Activated naive CD4-positive, alpha-beta T cell treated with anti-CD3 and anti-CD28 coated beads for 36 hours (primary cell): Measurements from ENCODE around the gene ADPRH. TPM values are rescaled to one million over a fixed set of nuclear protein-coding genes. Genes with fewer than 3 reads are reported as not detected.
"Not testable (repeated sequence)": the region's sequence is repeated elsewhere in the genome, so short reads cannot be mapped to it uniquely, and the experiment has no call there.

ENCODE experiments used
- CTCF ChIA-PET: fragments of 350-600 bp; sonication (Branson Sonifier 250); formaldehyde crosslinking; loops from one replicate; lab custom pipeline; 2021; ENCODE audit warnings: antibody characterized with exemption; lab: Charles Lee
- DNase-seq: peaks from one replicate; pipeline ENCODE4 v3.0.0-alpha.2; 2020
- H3K27ac Mint-ChIP-seq: one replicate; pipeline ENCODE4 v1.8.0; 2021; ENCODE audit warnings: mild to moderate bottlenecking, mixed read lengths
- H3K27me3 Mint-ChIP-seq: one replicate; pipeline ENCODE4 v1.8.0; 2021; ENCODE audit warnings: low read depth, mixed read lengths
- H3K36me3 Mint-ChIP-seq: one replicate; pipeline ENCODE4 v1.8.0; 2021; ENCODE audit warnings: low read depth, mixed read lengths
- H3K4me1 Mint-ChIP-seq: one replicate; pipeline ENCODE4 v1.8.0; 2021; ENCODE audit warnings: low read depth, mixed read lengths
- H3K4me3 Mint-ChIP-seq: one replicate; pipeline ENCODE4 v1.8.0; 2021; ENCODE audit warnings: mild to moderate bottlenecking, moderate library complexity, mixed read lengths
- H3K9me3 Mint-ChIP-seq: one replicate; pipeline ENCODE4 v1.8.0; 2021; ENCODE audit warnings: mixed read lengths
- intact Hi-C: fragments of 100-400 bp; cut with micrococcal nuclease; formaldehyde crosslinking; loops from one replicate; pipeline ENCODE4 v1.15.1; 2023
- total RNA-seq, 2 experiments: library from RNA; stranded (reverse); gene quantifications; one replicate each; pipeline ENCODE4 v1.2.3, GENCODE V29; 2021

The ADPRH gene
- total RNA-seq, 2 experiments from 2014 or later: 2.6 to 3.1 TPM

DNA sequence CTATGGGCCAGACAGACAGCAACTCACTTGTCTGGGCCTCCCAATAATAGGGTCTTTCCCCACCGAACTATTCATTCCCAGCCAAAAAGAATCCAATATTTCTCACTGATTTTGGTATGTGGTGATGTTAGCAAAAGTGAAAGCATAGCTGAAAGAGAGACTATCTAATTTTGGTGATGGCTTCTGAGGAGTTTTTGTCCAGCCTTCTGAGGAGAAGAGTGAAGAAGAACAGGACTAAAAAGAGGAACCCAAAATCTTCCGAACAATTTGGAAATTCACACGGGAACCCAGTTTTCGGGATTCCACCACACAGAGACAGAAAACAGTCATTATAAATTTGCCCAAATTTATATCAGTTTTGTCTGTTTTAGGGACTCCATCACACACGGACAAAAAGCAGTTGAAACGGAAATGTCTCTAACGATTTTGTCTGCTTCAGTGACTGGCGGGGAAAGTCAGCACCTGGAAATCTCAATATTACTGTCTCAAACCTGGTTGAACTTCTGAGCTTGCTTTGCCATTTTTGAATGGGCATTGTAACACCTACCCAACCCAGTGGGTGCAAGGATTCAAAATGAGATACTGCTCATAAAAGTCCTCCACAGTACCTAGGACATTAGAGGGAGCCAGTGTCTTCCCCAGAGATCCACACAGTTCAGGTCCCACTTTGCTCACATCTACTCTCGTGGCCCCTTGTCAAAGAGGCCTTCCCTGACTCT, 28.9 kb upstream of the ADPRH start:
- Mint-ChIP-seq H3K4me3 (no peak overlapping the region), H3K27ac (no peak overlapping the region), H3K4me1 (no peaks in the 10 kb centered on the region), H3K9me3 (no peaks in the 10 kb centered on the region), H3K27me3 (no peaks in the 10 kb centered on the region), H3K36me3 (no peaks in the 10 kb centered on the region)
- intact Hi-C loops: no loop called here
- CTCF ChIA-PET: no interaction called here
- DNase-seq: no peak

GRCh38 chr3:119551598-119551997, 27.7 kb upstream of the ADPRH start:
- Mint-ChIP-seq H3K27me3 (no peaks in the 10 kb centered on the region), H3K9me3 (no peaks in the 10 kb centered on the region), H3K4me3 (no peak overlapping the region), H3K27ac (no peak overlapping the region), H3K36me3 (no peaks in the 10 kb centered on the region), H3K4me1 (no peaks in the 10 kb centered on the region)
- DNase-seq: no peak
- intact Hi-C loops: no loop called here
- CTCF ChIA-PET: no interaction called here

DNA sequence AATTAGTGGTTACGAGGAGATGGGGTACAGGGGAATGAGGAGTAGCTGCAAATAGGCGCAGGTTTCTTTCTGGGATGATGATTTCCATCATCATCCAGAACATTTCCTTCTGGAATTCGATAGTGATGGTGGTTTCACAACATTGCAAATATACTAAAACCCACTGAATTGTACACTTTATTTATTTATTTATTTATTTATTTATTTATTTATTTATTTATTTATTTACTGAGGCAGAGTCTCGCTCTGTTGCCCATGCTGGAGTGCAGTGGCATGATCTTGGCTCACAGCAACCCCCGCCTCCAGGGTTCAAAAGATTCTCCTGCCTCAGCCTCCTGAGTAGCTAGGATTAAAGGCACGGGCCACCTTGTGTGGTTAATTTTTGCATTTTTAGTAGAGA, 26.4 kb upstream of the ADPRH start:
- CTCF ChIA-PET: interaction anchor here (0.6 kb wide), 1 partner anchor 34 kb away, joined by 4 read pairs; no protein-coding TSS in a partner anchor
- intact Hi-C loops, H3K9me3 Mint-ChIP-seq, H3K27me3 Mint-ChIP-seq, H3K4me1 Mint-ChIP-seq, H3K27ac Mint-ChIP-seq, DNase-seq, H3K36me3 Mint-ChIP-seq, H3K4me3 Mint-ChIP-seq: not testable (repeated sequence)

DNA sequence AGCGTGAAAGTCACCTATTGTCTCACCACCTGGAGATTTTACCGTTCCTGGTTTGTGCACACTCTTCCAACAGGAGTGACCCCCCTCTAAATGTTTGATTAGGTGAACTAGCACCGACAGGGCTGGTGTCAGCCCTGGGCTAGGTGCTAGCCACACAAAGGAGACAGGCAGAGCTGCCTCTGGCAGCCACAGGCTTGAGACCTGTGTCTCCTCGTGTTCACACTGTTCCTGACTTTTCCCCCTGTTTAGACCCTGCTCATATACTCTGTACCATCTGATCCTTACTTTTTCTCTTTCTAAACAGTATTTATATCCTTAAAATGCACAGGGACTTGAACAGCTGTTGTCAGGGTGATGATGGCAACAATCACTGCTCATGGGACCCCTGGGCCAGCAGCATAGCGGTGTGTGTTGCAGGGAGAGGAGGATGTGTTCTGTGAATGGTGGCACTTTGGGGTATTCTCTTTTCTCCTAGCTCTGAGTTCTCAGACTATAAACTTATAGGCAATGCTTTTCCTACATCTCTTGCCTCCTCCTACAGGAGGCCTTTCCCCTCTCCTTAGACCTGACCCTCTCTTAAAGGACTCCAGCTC, 25.4 kb upstream of the ADPRH start:
- Mint-ChIP-seq H3K36me3 (no peaks in the 10 kb centered on the region), H3K4me3 (no peak overlapping the region), H3K27ac (no peak overlapping the region), H3K4me1 (no peaks in the 10 kb centered on the region), H3K9me3 (no peaks in the 10 kb centered on the region), H3K27me3 (no peaks in the 10 kb centered on the region)
- intact Hi-C loops: no loop called here
- CTCF ChIA-PET: no interaction called here
- DNase-seq: no peak

GRCh38 chr3:119555309-119555735, 24.0 kb upstream of the ADPRH start:
- Mint-ChIP-seq H3K27me3 (no peaks in the 10 kb centered on the region), H3K27ac (no peak overlapping the region), H3K9me3 (no peaks in the 10 kb centered on the region), H3K36me3 (no peaks in the 10 kb centered on the region), H3K4me1 (peaks cover 5% of the 10 kb centered on the region), H3K4me3 (no peak overlapping the region)
- CTCF ChIA-PET: no interaction called here
- no peak for DNase-seq
- intact Hi-C loops: no loop called here

DNA sequence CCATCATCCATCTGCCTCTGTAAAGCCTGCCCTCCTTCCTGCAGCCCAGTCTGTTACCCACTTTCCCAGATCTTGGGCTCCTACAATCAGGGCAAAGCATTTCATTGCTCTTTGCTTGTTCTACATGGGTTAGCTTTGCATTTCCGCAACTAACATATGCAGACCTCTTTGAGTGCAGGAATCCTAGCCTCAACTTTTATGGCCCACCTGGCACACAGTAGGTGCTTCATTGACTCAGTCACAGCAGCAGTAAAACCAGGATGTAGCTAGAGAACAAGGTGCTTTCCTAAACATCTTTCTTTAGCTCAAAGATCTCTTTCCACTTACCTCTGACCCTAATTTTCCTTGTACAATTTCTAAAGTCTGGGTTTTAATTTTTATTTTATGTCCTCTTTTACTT, 23.4 kb upstream of the ADPRH start:
- no peaks in the 10 kb centered on the region for H3K9me3 Mint-ChIP-seq
- no peaks in the 10 kb centered on the region for H3K27me3 Mint-ChIP-seq
- CTCF ChIA-PET: no interaction called here
- no peak overlapping the region for H3K27ac Mint-ChIP-seq
- H3K4me1 Mint-ChIP-seq: peaks cover 5% of the 10 kb centered on the region
- intact Hi-C loops: no loop called here
- H3K4me3 Mint-ChIP-seq: no peak overlapping the region
- H3K36me3 Mint-ChIP-seq: no peaks in the 10 kb centered on the region
- DNase-seq: no peak

DNA sequence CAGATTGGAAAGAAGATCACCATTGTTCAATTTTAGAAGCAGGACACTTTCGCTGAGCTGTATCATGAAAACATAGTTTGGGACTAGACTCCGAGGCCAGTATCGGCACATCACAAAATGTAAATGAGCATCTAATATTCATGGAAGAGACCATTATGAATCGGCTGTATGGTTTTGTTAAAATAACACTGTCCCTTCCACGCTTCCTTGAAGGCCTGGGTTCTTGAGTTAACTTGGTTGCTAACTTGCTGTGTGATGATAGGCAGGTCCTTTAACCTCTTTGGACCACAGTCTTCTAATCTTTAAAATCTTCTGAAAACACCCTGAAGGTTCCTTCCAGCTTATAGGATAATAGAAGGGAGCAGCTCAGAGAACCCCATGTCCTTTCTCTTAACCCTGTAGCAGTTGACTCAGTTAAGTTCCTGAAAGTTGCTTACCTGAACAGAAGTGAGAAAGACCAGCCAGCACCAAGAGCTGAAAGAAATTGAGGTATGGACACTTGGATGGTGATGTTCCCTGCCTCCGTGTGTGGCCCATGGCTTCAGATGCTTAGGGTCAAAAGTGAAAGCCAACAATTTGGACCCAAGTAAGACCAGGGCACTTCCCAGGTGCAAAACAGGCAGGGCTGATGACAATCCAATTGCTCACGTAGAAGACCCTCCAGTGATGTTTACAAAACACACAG, 22.0 kb upstream of the ADPRH start:
- Mint-ChIP-seq H3K27me3 (no peaks in the 10 kb centered on the region), H3K36me3 (no peaks in the 10 kb centered on the region), H3K27ac (no peak overlapping the region), H3K4me1 (peaks cover 5% of the 10 kb centered on the region), H3K4me3 (no peak overlapping the region), H3K9me3 (no peaks in the 10 kb centered on the region)
- CTCF ChIA-PET: interaction anchor here (1.1 kb wide), 1 partner anchor 31 kb away, joined by 3 read pairs; no protein-coding TSS in a partner anchor
- no peak for DNase-seq
- intact Hi-C loops: no loop called here

GRCh38 chr3:119557877-119558269, 21.4 kb upstream of the ADPRH start:
- H3K9me3 Mint-ChIP-seq: no peaks in the 10 kb centered on the region
- H3K27ac Mint-ChIP-seq: no peak overlapping the region
- H3K4me3 Mint-ChIP-seq: no peak overlapping the region
- CTCF ChIA-PET: interaction anchor here (1.1 kb wide), 1 partner anchor 30 kb away, joined by 3 read pairs; no protein-coding TSS in a partner anchor
- DNase-seq: no peak
- no peaks in the 10 kb centered on the region for H3K27me3 Mint-ChIP-seq
- no peaks in the 10 kb centered on the region for H3K36me3 Mint-ChIP-seq
- H3K4me1 Mint-ChIP-seq: peaks cover 10% of the 10 kb centered on the region
- intact Hi-C loops: loop anchor here (2.0 kb wide), 3 partner anchors 59 to 675 kb away; partner anchors contain the start of gene TIMMDC1

DNA sequence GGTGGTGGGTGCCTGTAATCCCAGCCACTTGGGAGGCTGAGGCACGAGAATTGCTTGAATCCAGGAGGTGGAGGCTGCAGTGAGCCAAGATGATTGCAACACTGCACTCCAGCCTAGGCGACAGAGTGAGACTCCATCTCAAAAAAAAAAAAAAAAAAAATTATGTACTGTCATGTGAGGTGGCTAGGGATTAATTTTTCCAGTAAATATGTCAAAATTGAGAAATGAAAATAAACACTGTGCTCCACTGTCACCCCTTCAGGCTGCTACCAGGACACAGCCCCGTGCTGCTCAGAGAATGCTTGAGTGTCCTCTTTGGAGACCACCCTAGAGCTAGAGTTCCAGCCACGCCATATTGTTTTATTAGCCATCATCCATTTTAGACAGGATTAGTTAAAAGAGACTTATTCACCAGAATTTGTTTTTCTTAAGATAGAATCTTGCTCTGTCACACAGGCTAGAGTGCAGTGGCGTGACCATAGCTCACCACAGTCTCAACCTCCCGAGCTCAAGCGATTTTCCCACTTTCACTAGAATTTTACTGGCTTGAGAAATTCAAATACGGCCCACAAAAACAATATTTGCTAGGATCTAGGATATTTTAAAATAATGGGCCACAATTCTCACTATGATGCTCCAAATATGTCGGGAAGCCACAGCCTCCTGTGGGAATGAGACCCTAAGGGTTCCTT, 20.5 kb upstream of the ADPRH start:
- Mint-ChIP-seq H3K4me3 (no peak overlapping the region), H3K9me3 (no peaks in the 10 kb centered on the region), H3K36me3 (no peaks in the 10 kb centered on the region), H3K27ac (no peak overlapping the region), H3K4me1 (peaks cover 10% of the 10 kb centered on the region), H3K27me3 (no peaks in the 10 kb centered on the region)
- CTCF ChIA-PET: interaction anchor here (1.0 kb wide), 3 partner anchors 23 to 78 kb away, joined by 3 read pairs; no protein-coding TSS in a partner anchor
- no peak for DNase-seq
- intact Hi-C loops: loop anchor here (1.0 to 2.0 kb wide), 5 partner anchors 60 to 676 kb away; partner anchors contain the start of genes TIMMDC1 and TMEM39A

DNA sequence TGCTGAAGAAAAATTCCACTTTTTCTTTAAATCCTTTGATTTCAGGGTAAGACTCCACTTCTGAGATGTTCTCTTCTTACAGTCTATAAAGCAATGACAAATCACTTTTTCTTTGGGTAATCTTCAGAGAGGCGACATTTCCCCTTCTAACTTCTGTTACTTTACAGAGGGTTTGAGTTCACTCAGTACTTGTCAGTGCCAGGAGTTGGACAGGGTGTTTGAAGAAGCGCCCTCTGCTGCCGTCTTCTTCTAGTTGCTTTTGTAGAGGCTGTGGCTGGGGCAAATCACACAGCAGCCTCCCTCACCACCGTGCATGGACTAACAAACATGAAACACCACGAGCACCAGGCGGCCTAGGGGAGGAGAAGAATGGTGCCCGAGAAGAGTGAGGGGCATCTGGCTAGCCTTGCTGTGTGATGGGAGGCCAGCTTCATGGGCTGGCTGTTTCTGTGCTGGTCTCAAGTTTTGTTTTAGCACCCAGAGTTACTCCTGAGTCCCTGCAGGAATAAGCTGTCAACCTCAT, 19.8 kb upstream of the ADPRH start, which contains the start of gene CD80:
Gene CD80, minus strand, starts transcription at position 174 of the 523 bp plus-strand sequence. CDS start 1,886 bp downstream, outside the sequence.
- intact Hi-C loops: loop anchor here (1.0 to 2.0 kb wide), 5 partner anchors 61 to 677 kb away; partner anchors contain the start of genes TIMMDC1 and TMEM39A
- CTCF ChIA-PET: interaction anchor here (1.0 to 1.3 kb wide), 8 partner anchors 11 to 415 kb away, joined by 3 read pairs; no protein-coding TSS in a partner anchor
- Mint-ChIP-seq H3K9me3 (peaks cover 2% of the 10 kb centered on the region), H3K4me1 (peaks cover 10% of the 10 kb centered on the region), H3K27me3 (no peaks in the 10 kb centered on the region), H3K36me3 (no peaks in the 10 kb centered on the region), H3K27ac (no peak within 1 kb of the TSS), H3K4me3 (no peak within 1 kb of the TSS)
- DNase-seq: peak; percentile 81

- no peaks in the 10 kb centered on the region for H3K36me3 Mint-ChIP-seq
These were observed 19.1 kb upstream of the ADPRH start for GRCh38 chr3:119560160-119560559.

More at GRCh38 chr3:119560160-119560559, 19.1 kb upstream of the ADPRH start:
- H3K4me1 Mint-ChIP-seq: peaks cover 10% of the 10 kb centered on the region
- H3K9me3 Mint-ChIP-seq: peaks cover 2% of the 10 kb centered on the region
- CTCF ChIA-PET: interaction anchor here (0.6 to 1.3 kb wide), 9 partner anchors 10 to 415 kb away, joined by 3 to 5 read pairs (median 3); no protein-coding TSS in a partner anchor
- no peak overlapping the region for H3K4me3 Mint-ChIP-seq
- H3K27me3 Mint-ChIP-seq: no peaks in the 10 kb centered on the region
- intact Hi-C loops: no loop called here
- DNase-seq: no peak
- H3K27ac Mint-ChIP-seq: no peak overlapping the region
